Neural cell (in vitro differentiated cells): ENCODE data around the gene PLEKHA7. TPM values are rescaled to one million over a fixed set of nuclear protein-coding genes. Genes with fewer than 3 reads are reported as not detected.

Experiments used
- H2AFZ ChIP-seq: fragments of 200-600, 300-800 bp; sonication (generic), shearing (Covaris generic); 2 replicates; pipeline ENCODE4 v1.6.0; 2014; ENCODE audit warnings: low read depth, mild to moderate bottlenecking, antibody characterized with exemption, low read length, moderate library complexity
- H3F3A ChIP-seq: fragments of 200-600 bp; shearing (Covaris generic); 2 replicates; pipeline ENCODE4 v1.6.1; 2016; ENCODE audit warnings: mild to moderate bottlenecking, moderate library complexity, mixed read lengths, antibody characterized with exemption, low read length; ENCODE audit not compliant: insufficient read depth, poor library complexity, severe bottlenecking
- H3K27ac ChIP-seq: fragments of 200-600, 300-800 bp; sonication (generic), shearing (Covaris generic); 2 replicates; pipeline ENCODE4 v1.5.1; 2014; ENCODE audit warnings: mild to moderate bottlenecking, low read length, moderate library complexity
- H3K27me3 ChIP-seq: fragments of 300-800, 200-600 bp; sonication (generic), shearing (Covaris generic); 2 replicates; pipeline ENCODE4 v1.6.0; 2014; ENCODE audit warnings: mild to moderate bottlenecking, low read depth, low read length, moderate library complexity; ENCODE audit not compliant: insufficient read depth
- H3K36me3 ChIP-seq: fragments of 300-800, 200-600 bp; sonication (generic), shearing (Covaris generic); 2 replicates; pipeline ENCODE4 v1.5.1; 2014; ENCODE audit warnings: mild to moderate bottlenecking, antibody characterized with exemption, low read length, moderate library complexity; ENCODE audit not compliant: insufficient read depth
- H3K4me2 ChIP-seq: fragments of 300-800, 200-600 bp; sonication (generic), shearing (Covaris generic); 2 replicates; pipeline ENCODE4 v1.6.0; 2014; ENCODE audit warnings: mild to moderate bottlenecking, low read length
- H3K4me3 ChIP-seq: fragments of 300-800, 200-600 bp; sonication (generic), shearing (Covaris generic); 2 replicates; pipeline ENCODE4 v1.5.1; 2014; ENCODE audit warnings: mild to moderate bottlenecking, low read length, moderate library complexity
- H3K79me2 ChIP-seq: fragments of 200-600 bp; shearing (Covaris generic); replicated peaks from 2 replicates; pipeline ENCODE4 v1.6.0; 2014; ENCODE audit warnings: mild to moderate bottlenecking, low read length, moderate library complexity; ENCODE audit not compliant: insufficient read depth
- H3K9ac ChIP-seq: fragments of 300-800, 200-600 bp; sonication (generic), shearing (Covaris generic); 2 replicates; pipeline ENCODE4 v1.6.1; 2016; ENCODE audit warnings: mild to moderate bottlenecking, low read length, mixed read lengths
- H3K9me2 ChIP-seq: fragments of 200-600 bp; shearing (Covaris generic); 2 replicates; pipeline ENCODE4 v1.6.1; 2016; ENCODE audit warnings: mild to moderate bottlenecking, low read length, mixed read lengths; ENCODE audit not compliant: insufficient read depth
- H3K9me3 ChIP-seq: fragments of 200-600, 300-800 bp; sonication (generic), shearing (Covaris generic); 2 replicates; pipeline ENCODE4 v1.6.1; 2016; ENCODE audit warnings: mild to moderate bottlenecking, mixed run types, low read length, moderate library complexity, mixed read lengths
- H4K20me1 ChIP-seq: fragments of 200-600 bp; shearing (Covaris generic); 2 replicates; pipeline ENCODE4 v1.6.1; 2016; ENCODE audit warnings: mild to moderate bottlenecking, mixed run types; ENCODE audit not compliant: insufficient read depth
- CTCF ChIP-seq: fragments of 450-650 bp; IDR thresholded peaks from 2 replicates; pipeline ENCODE4 v1.5.1; 2014; ENCODE audit warnings: antibody characterized with exemption, mild to moderate bottlenecking, moderate library complexity; ENCODE audit not compliant: poor library complexity, severe bottlenecking
- EP300 ChIP-seq: fragments of 450-650 bp; conservative IDR thresholded peaks from 2 replicates; pipeline ENCODE4 v1.6.1; 2014; ENCODE audit warnings: antibody characterized with exemption, mild to moderate bottlenecking, moderate library complexity; ENCODE audit not compliant: poor library complexity, severe bottlenecking
- EZH2 ChIP-seq: fragments of 200-600, 300-800 bp; shearing (Covaris generic), sonication (generic); IDR thresholded peaks from 2 replicates; pipeline ENCODE4 v1.6.1; 2014; ENCODE audit warnings: antibody characterized with exemption, low read length, borderline replicate concordance, mild to moderate bottlenecking; ENCODE audit not compliant: insufficient read depth, poor library complexity, severe bottlenecking
- MXI1 ChIP-seq: fragments of 450-650 bp; conservative IDR thresholded peaks from 2 replicates; pipeline ENCODE4 v1.6.1; 2014; ENCODE audit warnings: antibody characterized with exemption, mild to moderate bottlenecking; ENCODE audit not compliant: poor library complexity, severe bottlenecking
- POLR2AphosphoS5 ChIP-seq: IDR thresholded peaks from 2 replicates; pipeline ENCODE4 v1.6.1; 2012
- RAD21 ChIP-seq: fragments of 450-650 bp; conservative IDR thresholded peaks from 2 replicates; pipeline ENCODE4 v1.6.1; 2014; ENCODE audit warnings: antibody characterized with exemption, mild to moderate bottlenecking, moderate library complexity
- SMC3 ChIP-seq: fragments of 450-650 bp; conservative IDR thresholded peaks from 2 replicates; pipeline ENCODE4 v1.6.1; 2014; ENCODE audit warnings: antibody characterized with exemption, mild to moderate bottlenecking, moderate library complexity; ENCODE audit not compliant: poor library complexity
- TAF1 ChIP-seq: IDR thresholded peaks from 2 replicates; pipeline ENCODE4 v1.6.1; 2012; ENCODE audit warnings: low read depth
- polyA plus RNA-seq: library from polyadenylated mRNA; depleted of rRNA; stranded (reverse); fragments of >200 nt; gene quantifications from 2 replicates; pipeline ENCODE4 v1.2.3, GENCODE V29; 2014

The PLEKHA7 gene
- polyA plus RNA-seq, 1 donor from 2014 or later, result 45.7 TPM

DNA sequence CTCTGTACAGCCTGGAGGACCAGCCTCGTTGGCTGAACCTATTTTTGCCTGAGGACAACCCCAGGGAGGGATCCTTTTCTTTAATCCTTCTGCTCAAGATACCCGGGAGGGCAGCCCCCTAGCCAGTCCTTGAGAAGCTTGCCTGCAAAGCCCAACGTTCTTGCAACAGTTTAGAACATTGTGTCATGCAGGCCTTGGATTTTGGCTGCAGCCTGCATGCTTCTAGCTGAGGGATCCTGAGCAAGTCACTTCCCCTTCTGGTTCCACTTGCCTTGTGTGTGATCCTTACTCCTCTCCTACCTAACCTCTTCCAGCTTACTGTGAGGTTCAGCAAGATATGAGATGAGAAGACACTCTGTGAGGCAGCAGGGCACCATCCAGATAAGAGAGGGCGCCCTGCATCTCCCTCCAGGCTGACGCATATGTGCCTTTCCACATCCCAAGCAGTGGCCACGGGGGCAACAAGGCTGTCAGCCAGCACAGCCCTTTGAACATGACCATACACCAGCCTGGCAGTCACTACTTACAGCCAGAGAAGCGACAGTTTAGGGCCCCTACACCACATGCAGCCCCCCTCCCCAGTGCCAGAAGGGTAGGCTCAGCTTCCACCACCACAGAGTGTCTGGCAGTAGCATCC is 199.7 kb downstream of the PLEKHA7 start:
- Histone ChIP-seq H3K4me3 (peak overlapping the region; percentile 26), H2AFZ (no peak overlapping the region), H3K4me2 (no peak overlapping the region), H3F3A (no peaks in the 10 kb centered on the region), H3K9me2 (no peaks in the 10 kb centered on the region), H4K20me1 (no peaks in the 10 kb centered on the region), H3K27me3 (no peaks in the 10 kb centered on the region), H3K9me3 (no peaks in the 10 kb centered on the region), H3K9ac (peak overlapping the region; percentile 36), H3K79me2 (no peaks in the 10 kb centered on the region), H3K36me3 (peaks cover 11% of the 10 kb centered on the region), H3K27ac (peak overlapping the region; percentile 53)
- TF ChIP-seq RAD21, result no peak

DNA sequence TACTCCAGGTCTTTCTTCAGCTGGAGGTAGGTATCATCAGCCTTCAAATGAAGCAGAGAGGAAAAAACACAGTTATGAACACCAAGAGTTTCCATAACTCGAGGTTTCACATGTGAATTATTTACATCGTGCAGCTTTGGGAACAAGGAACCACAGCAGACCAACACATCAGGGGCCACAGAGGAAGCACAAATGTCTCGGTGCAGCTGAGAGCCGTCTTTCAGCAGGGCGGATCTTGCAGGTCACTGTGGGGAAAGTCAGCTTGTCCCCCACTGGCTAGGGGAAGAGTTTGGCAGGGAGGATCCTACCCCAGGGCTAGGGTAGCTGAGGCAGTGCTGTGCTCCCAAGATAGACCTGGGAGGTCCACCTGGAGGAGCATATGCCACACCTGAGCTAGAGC is 201.1 kb downstream of the PLEKHA7 start:
- no peaks in the 10 kb centered on the region for H4K20me1 ChIP-seq
- H3K9me3 ChIP-seq, result no peaks in the 10 kb centered on the region
- TF ChIP-seq EP300, result no peak
- TF ChIP-seq CTCF, result no peak
- TF ChIP-seq MXI1, result no peak
- no peak for TF ChIP-seq RAD21
- no peak for TF ChIP-seq POLR2AphosphoS5
- no peak for TF ChIP-seq EZH2
- no peak for TF ChIP-seq TAF1
- no peak for TF ChIP-seq SMC3
- no peak overlapping the region for H3K9ac ChIP-seq
- H3F3A ChIP-seq, result no peaks in the 10 kb centered on the region
- no peak overlapping the region for H3K4me2 ChIP-seq
- no peak overlapping the region for H2AFZ ChIP-seq
- H3K4me3 ChIP-seq, result no peak overlapping the region
- H3K9me2 ChIP-seq, result no peaks in the 10 kb centered on the region
- H3K27me3 ChIP-seq, result no peaks in the 10 kb centered on the region
- peak overlapping the region; percentile 31 for H3K27ac ChIP-seq
- H3K36me3 ChIP-seq, result peaks cover 11% of the 10 kb centered on the region
- no peaks in the 10 kb centered on the region for H3K79me2 ChIP-seq

DNA sequence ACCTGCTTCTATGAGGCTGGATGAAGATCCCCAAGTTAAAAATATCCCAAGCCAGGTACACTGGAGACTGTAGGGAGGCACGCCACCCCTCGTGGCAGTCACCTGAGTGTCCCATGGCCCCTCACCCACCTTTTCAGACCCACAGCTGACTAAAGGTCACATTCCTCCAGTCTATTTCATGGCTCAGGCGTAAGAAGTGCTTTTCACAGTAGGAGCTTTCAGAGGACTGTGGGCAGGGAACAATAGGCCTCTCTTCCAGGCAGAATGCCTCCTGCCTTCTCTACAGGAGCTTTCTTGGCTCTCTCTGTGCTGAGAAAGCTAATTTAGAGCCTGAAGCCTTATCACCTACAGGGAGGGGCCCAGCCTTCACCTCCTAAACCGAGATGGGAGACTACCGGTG is 201.9 kb downstream of the PLEKHA7 start:
- Histone ChIP-seq H3K27me3 (no peaks in the 10 kb centered on the region), H3K9me2 (no peaks in the 10 kb centered on the region), H3F3A (no peaks in the 10 kb centered on the region), H3K9ac (no peak overlapping the region), H2AFZ (no peak overlapping the region), H3K79me2 (no peaks in the 10 kb centered on the region), H3K9me3 (no peaks in the 10 kb centered on the region), H3K4me2 (no peak overlapping the region), H3K4me3 (no peak overlapping the region), H3K36me3 (peaks cover 11% of the 10 kb centered on the region), H4K20me1 (no peaks in the 10 kb centered on the region), H3K27ac (peak overlapping the region; percentile 31)
- TF ChIP-seq EZH2, result no peak
- peak; percentile 23 for TF ChIP-seq POLR2AphosphoS5
- TF ChIP-seq CTCF, result no peak
